Suprapubic skin (tissue), 4 donors: Measurements from ENCODE around the gene PRMT1.

Source experiments
- EP300 ChIP-seq: sonication (generic); formaldehyde crosslinking; IDR thresholded peaks from one replicate; pipeline ENCODE4 v1.6.1; 2017; ENCODE audit warnings: antibody characterized with exemption
- POLR2A ChIP-seq, 2 donors: fragments of 450-650 bp; IDR thresholded peaks; one replicate each; pipeline ENCODE4 v1.6.1; 2017; ENCODE audit warnings: antibody characterized with exemption in 2 of 2, mild to moderate bottlenecking in 2 of 2, moderate library complexity in 2 of 2
- POLR2AphosphoS5 ChIP-seq, 3 donors: sonication (generic); formaldehyde crosslinking; IDR thresholded peaks; one replicate each; pipeline ENCODE4 v1.6.1; 2017; ENCODE audit warnings: antibody characterized with exemption in 3 of 3
- TF ChIP-seq, protein P1 (sequence below), 2 donors: fragments of 200-600 bp in 1 of 2; fragments of 450-650 bp in 1 of 2; sonication (generic) in 1 of 2; IDR thresholded peaks; one replicate each; pipeline ENCODE4 v1.5.1; 2016 to 2019; ENCODE audit warnings: antibody characterized with exemption in 2 of 2, mild to moderate bottlenecking in 1 of 2, moderate library complexity in 1 of 2

DNA sequence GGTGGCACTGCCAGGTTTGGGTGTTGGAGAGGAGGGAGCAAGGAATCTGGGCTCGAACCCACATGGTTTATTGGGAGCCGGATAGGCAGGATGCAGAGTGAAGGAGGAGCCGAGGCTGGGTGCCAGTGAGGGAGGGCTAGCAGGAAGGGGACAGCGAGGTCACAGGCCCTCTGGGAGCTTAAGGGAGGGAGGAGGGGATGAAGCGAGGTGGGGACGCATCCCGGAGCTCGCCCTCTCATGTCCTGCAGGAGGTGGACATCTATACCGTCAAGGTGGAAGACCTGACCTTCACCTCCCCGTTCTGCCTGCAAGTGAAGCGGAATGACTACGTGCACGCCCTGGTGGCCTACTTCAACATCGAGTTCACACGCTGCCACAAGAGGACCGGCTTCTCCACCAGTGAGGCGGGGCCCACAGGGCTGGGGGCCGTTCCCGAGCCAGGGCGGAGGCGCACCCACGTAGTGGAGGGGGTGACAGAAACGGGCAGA is 8.8 kb downstream of the PRMT1 start:
- TF ChIP-seq EP300: no peak
- no peak for TF ChIP-seq POLR2A (IDR thresholded peaks at IDR 0.05)
- no peak for TF ChIP-seq POLR2AphosphoS5 (IDR thresholded peaks at IDR 0.05)
- TF ChIP-seq, protein P1, sequence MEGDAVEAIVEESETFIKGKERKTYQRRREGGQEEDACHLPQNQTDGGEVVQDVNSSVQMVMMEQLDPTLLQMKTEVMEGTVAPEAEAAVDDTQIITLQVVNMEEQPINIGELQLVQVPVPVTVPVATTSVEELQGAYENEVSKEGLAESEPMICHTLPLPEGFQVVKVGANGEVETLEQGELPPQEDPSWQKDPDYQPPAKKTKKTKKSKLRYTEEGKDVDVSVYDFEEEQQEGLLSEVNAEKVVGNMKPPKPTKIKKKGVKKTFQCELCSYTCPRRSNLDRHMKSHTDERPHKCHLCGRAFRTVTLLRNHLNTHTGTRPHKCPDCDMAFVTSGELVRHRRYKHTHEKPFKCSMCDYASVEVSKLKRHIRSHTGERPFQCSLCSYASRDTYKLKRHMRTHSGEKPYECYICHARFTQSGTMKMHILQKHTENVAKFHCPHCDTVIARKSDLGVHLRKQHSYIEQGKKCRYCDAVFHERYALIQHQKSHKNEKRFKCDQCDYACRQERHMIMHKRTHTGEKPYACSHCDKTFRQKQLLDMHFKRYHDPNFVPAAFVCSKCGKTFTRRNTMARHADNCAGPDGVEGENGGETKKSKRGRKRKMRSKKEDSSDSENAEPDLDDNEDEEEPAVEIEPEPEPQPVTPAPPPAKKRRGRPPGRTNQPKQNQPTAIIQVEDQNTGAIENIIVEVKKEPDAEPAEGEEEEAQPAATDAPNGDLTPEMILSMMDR (IDR thresholded peaks at IDR 0.05): no peak
